HEK293 (cell line): ENCODE results near the gene TMEM214.
A peak's percentile ranks its signal among the peaks of the same experiment; 100 is the strongest.

Source experiments
- ATF2 ChIP-seq: fragments of 450-650 bp; formaldehyde crosslinking; IDR thresholded peaks from 2 replicates; pipeline ENCODE4 v1.5.1; 2016; ENCODE audit warnings: missing biosample characterization, missing genetic modification characterization, low read depth
- BCL6B ChIP-seq: fragments of 450-650 bp; formaldehyde crosslinking; IDR thresholded peaks from 2 replicates; pipeline ENCODE4 v1.5.1; 2017; ENCODE audit warnings: missing biosample characterization, missing genetic modification characterization
- GLI4 ChIP-seq: fragments of 450-650 bp; formaldehyde crosslinking; IDR thresholded peaks from 2 replicates; pipeline ENCODE4 v1.5.1; 2016; ENCODE audit warnings: missing biosample characterization, missing genetic modification characterization
- KLF16 ChIP-seq: fragments of 450-650 bp; formaldehyde crosslinking; IDR thresholded peaks from 2 replicates; pipeline ENCODE4 v1.5.1; 2017; ENCODE audit warnings: missing biosample characterization, missing genetic modification characterization
- KLF17 ChIP-seq: fragments of 450-650 bp; formaldehyde crosslinking; IDR thresholded peaks from 2 replicates; pipeline ENCODE4 v1.5.1; 2016; ENCODE audit warnings: missing biosample characterization, missing genetic modification characterization
- MZF1 ChIP-seq: fragments of 450-650 bp; formaldehyde crosslinking; IDR thresholded peaks from 2 replicates; pipeline ENCODE4 v1.5.1; 2017; ENCODE audit warnings: missing biosample characterization, missing genetic modification characterization, borderline replicate concordance
- RBAK ChIP-seq: fragments of 450-650 bp; formaldehyde crosslinking; IDR thresholded peaks from 2 replicates; pipeline ENCODE4 v1.5.1; 2016; ENCODE audit warnings: missing biosample characterization, missing genetic modification characterization
- SP3 ChIP-seq: fragments of 450-650 bp; formaldehyde crosslinking; IDR thresholded peaks from 2 replicates; pipeline ENCODE4 v1.5.1; 2016; ENCODE audit warnings: missing biosample characterization, missing genetic modification characterization
- YY2 ChIP-seq: fragments of 450-650 bp; formaldehyde crosslinking; IDR thresholded peaks from 2 replicates; pipeline ENCODE4 v1.5.1; 2016; ENCODE audit warnings: missing biosample characterization, missing genetic modification characterization
- ZBTB48 ChIP-seq: fragments of 450-650 bp; formaldehyde crosslinking; IDR thresholded peaks from 2 replicates; pipeline ENCODE4 v1.5.1; 2016; ENCODE audit warnings: missing biosample characterization, missing genetic modification characterization
- ZNF121 ChIP-seq: fragments of 450-650 bp; formaldehyde crosslinking; IDR thresholded peaks from 2 replicates; pipeline ENCODE4 v1.5.1; 2016; ENCODE audit warnings: missing biosample characterization, missing genetic modification characterization
- ZNF18 ChIP-seq: fragments of 450-650 bp; formaldehyde crosslinking; IDR thresholded peaks from 2 replicates; pipeline ENCODE4 v1.5.1; 2016; ENCODE audit warnings: missing biosample characterization, missing genetic modification characterization
- ZNF239 ChIP-seq: fragments of 450-650 bp; formaldehyde crosslinking; IDR thresholded peaks from 2 replicates; pipeline ENCODE4 v1.5.1; 2016; ENCODE audit warnings: missing biosample characterization, missing genetic modification characterization
- ZNF24 ChIP-seq: fragments of 450-650 bp; formaldehyde crosslinking; IDR thresholded peaks from 2 replicates; pipeline ENCODE4 v1.5.1; 2016; ENCODE audit warnings: missing biosample characterization, missing genetic modification characterization
- ZNF266 ChIP-seq: fragments of 450-650 bp; formaldehyde crosslinking; IDR thresholded peaks from 2 replicates; pipeline ENCODE4 v1.5.1; 2016; ENCODE audit warnings: missing biosample characterization, missing genetic modification characterization, low read depth
- ZNF280D ChIP-seq: fragments of 450-650 bp; formaldehyde crosslinking; IDR thresholded peaks from 2 replicates; pipeline ENCODE4 v1.5.1; 2016; ENCODE audit warnings: missing biosample characterization, missing genetic modification characterization
- ZNF394 ChIP-seq: fragments of 450-650 bp; formaldehyde crosslinking; IDR thresholded peaks from 2 replicates; pipeline ENCODE4 v1.5.1; 2016; ENCODE audit warnings: missing biosample characterization, missing genetic modification characterization, mild to moderate bottlenecking, moderate library complexity, borderline replicate concordance
- ZNF423 ChIP-seq: fragments of 450-650 bp; formaldehyde crosslinking; IDR thresholded peaks from 2 replicates; pipeline ENCODE4 v1.5.1; 2016; ENCODE audit warnings: missing biosample characterization, missing genetic modification characterization
- ZNF529 ChIP-seq: fragments of 450-650 bp; formaldehyde crosslinking; IDR thresholded peaks from 2 replicates; pipeline ENCODE4 v1.5.1; 2017; ENCODE audit warnings: missing genetic modification characterization, missing biosample characterization; ENCODE audit not compliant: insufficient replicate concordance
- ZNF558 ChIP-seq: fragments of 450-650 bp; formaldehyde crosslinking; IDR thresholded peaks from 2 replicates; pipeline ENCODE4 v1.5.1; 2016; ENCODE audit warnings: missing biosample characterization, missing genetic modification characterization
- ZNF629 ChIP-seq: fragments of 450-650 bp; formaldehyde crosslinking; IDR thresholded peaks from 2 replicates; pipeline ENCODE4 v1.5.1; 2017; ENCODE audit warnings: missing biosample characterization, missing genetic modification characterization
- ZNF639 ChIP-seq: fragments of 450-650 bp; formaldehyde crosslinking; IDR thresholded peaks from 2 replicates; pipeline ENCODE4 v1.5.1; 2016; ENCODE audit warnings: missing biosample characterization, missing genetic modification characterization
- ZNF701 ChIP-seq: fragments of 450-650 bp; formaldehyde crosslinking; IDR thresholded peaks from 2 replicates; pipeline ENCODE4 v1.5.1; 2016; ENCODE audit warnings: missing biosample characterization, missing genetic modification characterization
- ZNF747 ChIP-seq: fragments of 450-650 bp; formaldehyde crosslinking; IDR thresholded peaks from 2 replicates; pipeline ENCODE4 v1.5.1; 2016; ENCODE audit warnings: missing biosample characterization, missing genetic modification characterization
- ZNF768 ChIP-seq: fragments of 450-650 bp; formaldehyde crosslinking; IDR thresholded peaks from 2 replicates; pipeline ENCODE4 v1.5.1; 2018; ENCODE audit warnings: missing biosample characterization, mild to moderate bottlenecking, missing genetic modification characterization
- ZNF837 ChIP-seq: fragments of 450-650 bp; formaldehyde crosslinking; IDR thresholded peaks from 2 replicates; pipeline ENCODE4 v1.5.1; 2016; ENCODE audit warnings: missing biosample characterization, missing genetic modification characterization
- ZSCAN30 ChIP-seq: fragments of 450-650 bp; IDR thresholded peaks from 2 replicates; pipeline ENCODE4 v1.5.1; 2018; ENCODE audit warnings: missing biosample characterization, mild to moderate bottlenecking, missing genetic modification characterization, moderate library complexity
- ZSCAN5A ChIP-seq: fragments of 450-650 bp; formaldehyde crosslinking; IDR thresholded peaks from 2 replicates; pipeline ENCODE4 v1.5.1; 2016; ENCODE audit warnings: missing biosample characterization, missing genetic modification characterization

TMEM214 gene

GRCh38 chr2:27050996-27051901 lies 18.5 kb downstream of the TMEM214 start, which contains the start of gene AGBL5 (continued):
- TF ChIP-seq SP3 (no peak; the same call in none of the 2 replicates), MZF1 (peak; percentile 66; the same call in 1 of the 2 replicates), ZNF423 (no peak), ZBTB48 (tag by site-specific recombination) (peak; percentile 84), ATF2 (tag by site-specific recombination) (no peak), ZNF639 (tag by site-specific recombination) (peak; percentile 80; the same call in 1 of the 2 replicates), ZNF629 (tag by site-specific recombination) (peak; percentile 71), ZNF24 (tag by site-specific recombination) (peak; percentile 34; the same call in 1 of the 2 replicates), ZNF701 (no peak), ZNF747 (tag by site-specific recombination) (no peak), ZNF529 (no peak), ZNF121 (tag by site-specific recombination) (no peak), KLF16 (tag by site-specific recombination) (no peak; the same call in none of the 2 replicates), ZSCAN5A (tag by site-specific recombination) (no peak), KLF17 (tag by site-specific recombination) (no peak; the same call in 1 of the 2 replicates), ZSCAN30 (tag by site-specific recombination) (peak; percentile 63), ZNF768 (no peak), ZNF239 (tag by site-specific recombination) (peak; percentile 45; the same call in 1 of the 2 replicates), RBAK (no peak), ZNF837 (tag by site-specific recombination) (no peak), ZNF394 (tag by site-specific recombination) (peak; percentile 70), ZNF266 (tag by site-specific recombination) (no peak), YY2 (tag by site-specific recombination) (peak; percentile 72), ZNF280D (tag by site-specific recombination) (no peak), ZNF18 (tag by site-specific recombination) (no peak; the same call in 1 of the 2 replicates), ZNF558 (tag by site-specific recombination) (no peak; the same call in 1 of the 2 replicates), GLI4 (tag by site-specific recombination) (no peak), BCL6B (tag by site-specific recombination) (no peak)
